ENCODE data around the gene LRP1.
"Not testable (repeated sequence)": the region's sequence is repeated elsewhere in the genome, so short reads cannot be mapped to it uniquely, and the experiment has no call there.

LRP1 gene

DNA sequence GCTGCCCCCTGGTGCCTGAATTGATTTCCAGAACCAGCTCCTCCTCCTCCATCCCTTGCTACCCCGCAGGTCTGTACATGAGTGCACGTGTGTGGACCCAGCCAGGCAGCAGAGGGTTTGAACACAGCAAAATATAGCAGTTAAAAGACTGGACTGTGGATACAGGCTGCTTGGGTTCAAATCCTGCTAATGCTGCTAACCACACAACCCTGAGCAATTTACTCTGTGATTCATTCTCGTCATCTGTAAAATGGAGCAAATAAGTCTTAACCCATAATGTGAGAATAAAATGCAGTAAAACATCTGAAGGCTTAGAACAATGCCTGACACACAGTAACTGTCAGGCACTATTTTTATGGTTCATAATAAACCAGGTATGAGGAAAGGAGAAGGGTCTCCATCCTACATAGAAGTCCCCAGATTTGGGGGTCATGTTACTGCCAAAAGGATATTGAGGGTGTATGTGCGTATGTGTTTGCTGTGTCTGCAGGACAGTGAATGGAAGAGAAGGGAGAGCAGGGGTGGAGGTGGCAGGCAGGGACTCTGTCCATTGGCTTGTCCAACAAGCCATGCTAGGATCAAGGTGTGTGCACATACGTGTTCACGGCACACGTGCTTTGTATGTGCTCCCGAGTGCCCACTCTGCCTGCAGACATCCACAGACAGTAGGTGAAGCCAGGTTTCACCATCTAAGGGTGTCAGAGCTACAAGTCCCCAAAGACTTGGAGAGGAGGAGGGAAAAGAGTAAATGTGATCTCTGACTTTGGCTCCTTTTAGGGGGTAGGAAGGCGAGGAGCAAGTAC lies 15.6 kb upstream of the LRP1 start:
- DNase-seq, result no peak

DNA sequence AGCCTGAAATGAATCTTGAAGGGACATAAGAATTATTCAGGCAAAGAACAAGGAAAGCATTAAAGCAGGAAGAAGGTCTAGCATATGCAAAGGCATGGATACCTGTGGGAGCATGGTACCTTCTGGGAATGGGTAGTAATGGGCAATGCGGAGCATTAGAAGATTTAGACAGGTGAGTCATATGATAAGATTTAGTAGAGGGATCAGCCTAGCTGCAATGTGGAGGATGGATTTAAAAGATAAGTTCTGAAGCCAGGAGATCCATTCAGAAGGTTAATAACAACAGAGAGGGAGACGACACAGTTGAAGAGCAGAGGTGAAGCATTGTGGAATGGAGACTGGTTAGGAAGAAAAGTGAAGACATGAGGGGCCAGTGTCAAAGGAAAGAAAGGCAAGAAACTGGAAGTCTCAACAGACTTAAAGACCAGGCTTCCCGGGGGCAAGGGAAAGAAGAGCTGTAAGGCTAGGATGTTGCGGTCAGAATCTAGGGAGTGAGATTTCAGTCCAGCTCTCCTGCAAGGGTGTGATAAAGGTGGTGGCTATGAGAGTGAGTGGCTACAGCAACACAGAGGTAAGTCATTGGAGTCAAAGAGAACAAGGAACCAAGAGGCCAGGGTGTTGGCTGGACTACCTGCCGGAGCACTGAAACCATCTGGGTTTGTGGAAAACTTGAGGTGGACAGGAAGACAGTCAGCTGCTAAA lies 11.6 kb upstream of the LRP1 start:
- DNase-seq, result no peak

DNA sequence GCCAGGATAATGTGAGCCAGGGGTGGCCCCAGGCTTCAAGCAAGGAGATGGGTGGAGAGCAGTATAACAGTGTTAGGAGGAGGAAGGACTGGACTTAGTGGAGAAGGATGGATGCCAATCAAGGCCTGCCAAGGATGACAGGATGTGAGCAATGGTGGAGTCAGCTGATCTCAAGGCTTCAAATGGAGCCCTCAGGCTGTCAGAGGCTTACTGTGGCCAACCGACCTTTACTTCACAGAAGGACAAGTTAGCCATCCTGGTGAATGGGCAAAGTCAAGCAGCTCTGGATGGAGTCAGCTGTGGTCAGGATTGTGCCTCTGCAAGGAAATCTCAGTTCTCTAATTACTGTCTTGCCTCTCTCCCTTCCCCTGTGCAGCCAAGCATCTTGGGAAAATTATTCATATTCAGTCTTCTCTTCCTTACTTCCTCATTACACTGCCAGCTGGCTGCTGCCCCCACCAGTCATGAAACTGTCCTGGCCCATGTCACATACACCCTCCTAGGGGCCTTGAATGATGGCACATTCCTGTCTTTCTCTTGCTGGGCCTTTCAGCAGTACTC lies 9.5 kb upstream of the LRP1 start:
- DNase-seq, result no peak

DNA sequence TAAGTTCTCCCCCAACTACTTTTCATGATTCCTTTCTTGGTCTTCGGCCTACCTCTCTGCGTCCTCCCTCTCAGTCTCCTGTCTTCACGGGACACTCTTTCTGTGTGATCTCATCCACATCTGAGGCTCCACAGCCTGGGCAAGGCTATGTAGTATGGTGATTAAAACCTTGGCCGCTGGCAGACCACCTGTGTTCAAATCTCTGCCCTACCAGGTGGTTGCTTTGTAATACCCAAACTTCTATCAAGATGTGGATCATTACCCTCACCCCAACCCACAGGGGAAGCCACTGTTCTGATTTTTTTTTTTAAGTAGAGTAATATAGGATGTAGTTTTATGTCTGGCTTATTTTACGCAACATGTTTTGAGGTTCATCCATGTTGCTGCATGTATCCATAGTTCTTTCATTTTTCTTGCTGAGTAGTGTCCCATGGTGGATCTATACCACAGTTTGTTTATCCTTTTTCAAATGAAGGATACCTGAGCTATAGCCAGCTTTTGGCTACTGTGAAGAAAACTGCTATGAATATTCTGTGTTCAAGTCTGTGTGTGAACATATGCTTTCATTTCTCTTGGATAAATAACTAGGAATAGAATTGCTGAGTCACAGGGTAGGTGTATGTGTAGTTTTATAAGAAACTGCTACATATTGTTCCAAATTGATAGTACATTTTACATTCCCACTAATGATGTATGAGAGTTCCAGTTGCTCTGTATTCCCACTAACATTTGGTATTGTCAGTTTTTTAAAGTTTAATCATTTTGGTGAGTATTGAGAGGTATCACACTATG lies 8.8 kb upstream of the LRP1 start:
- no peak for DNase-seq

DNA sequence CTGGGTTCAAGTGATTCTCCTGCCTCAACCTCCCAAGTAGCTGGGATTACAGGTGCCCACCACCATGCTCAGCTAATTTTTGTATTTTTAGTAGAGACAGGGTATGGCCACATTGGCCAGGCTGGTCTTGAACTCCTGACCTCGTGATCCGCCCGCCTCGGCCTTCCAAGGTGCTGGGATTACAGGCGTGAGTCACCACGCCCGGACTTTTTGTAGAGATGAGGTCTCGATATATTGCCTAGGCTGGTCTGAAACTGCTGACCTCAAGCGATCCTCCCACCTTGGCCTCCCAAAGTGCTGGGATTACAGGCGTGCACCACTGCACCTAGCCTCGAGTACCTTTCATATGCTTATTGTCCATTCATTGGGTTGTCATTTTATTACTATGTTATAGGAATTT lies 7.6 kb upstream of the LRP1 start:
- DNase-seq, result not testable (repeated sequence)

DNA sequence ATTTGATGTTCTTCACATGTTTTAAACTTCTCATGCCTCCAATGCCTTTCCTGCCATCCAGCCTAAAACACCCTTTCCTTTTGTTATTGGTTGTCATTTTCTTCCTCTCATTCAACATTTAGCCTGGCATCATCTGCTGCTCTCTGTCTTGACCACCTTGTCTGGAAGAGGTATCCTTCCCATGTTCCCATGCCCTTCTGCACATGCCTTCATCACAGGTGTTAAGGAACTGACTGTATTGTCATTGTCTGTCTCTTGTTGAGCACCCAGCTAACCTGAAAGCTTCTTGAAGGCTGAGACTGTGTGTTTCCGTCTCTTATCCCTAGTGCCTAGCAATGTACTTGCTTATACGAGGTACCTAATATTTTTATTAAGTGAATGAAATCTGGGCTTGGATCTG lies 4.5 kb upstream of the LRP1 start:
- no peak for DNase-seq

DNA sequence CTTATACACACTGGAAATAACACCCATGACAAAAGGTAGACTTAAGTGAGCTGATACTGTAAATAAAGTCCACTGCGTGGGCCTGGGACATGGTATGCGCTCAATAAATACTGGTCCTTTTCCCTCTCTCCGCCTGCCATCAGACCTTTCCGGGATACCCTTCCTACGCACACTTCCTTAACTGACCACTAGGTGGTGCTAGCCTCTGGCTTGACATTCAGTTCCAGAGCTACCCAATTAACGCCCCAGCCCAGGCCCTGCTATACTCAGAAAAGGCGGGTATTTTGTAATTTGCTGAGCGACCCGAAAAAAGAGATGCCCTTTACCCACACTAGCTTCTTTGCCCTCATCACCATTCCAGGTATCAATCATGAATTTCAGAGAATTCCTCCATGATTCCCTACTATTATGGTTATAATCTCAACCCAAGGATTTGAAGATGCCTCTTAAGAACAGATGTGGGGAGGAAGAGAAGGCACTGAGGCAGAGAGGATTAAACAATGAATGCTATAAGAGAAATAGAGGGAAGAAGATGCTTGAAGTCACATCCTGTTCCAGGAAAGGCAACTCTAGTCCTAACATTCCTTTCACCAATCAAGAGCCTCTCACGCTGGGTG lies 3.9 kb upstream of the LRP1 start:
- peak; percentile 87 for DNase-seq

DNA sequence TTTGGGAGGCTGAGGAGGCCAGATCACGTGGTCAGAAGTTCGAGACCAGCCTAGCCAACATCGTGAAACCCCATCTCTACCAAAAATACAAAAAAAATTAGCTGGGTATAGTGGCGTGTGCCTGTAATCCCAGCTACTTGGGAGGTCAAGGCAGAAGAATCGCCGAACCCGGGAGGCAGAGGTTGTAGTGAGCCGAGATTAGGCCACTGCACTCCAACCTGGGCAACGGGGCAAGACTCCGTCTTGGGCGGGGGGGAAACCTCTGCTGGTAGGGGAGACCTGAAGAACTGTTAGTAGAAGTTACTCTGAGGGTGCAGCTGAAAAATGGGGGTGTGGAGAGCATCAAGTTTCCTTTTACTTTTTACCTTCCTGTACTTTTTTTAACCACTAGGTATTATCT lies 2.2 kb upstream of the LRP1 start:
- DNase-seq, result no peak

DNA sequence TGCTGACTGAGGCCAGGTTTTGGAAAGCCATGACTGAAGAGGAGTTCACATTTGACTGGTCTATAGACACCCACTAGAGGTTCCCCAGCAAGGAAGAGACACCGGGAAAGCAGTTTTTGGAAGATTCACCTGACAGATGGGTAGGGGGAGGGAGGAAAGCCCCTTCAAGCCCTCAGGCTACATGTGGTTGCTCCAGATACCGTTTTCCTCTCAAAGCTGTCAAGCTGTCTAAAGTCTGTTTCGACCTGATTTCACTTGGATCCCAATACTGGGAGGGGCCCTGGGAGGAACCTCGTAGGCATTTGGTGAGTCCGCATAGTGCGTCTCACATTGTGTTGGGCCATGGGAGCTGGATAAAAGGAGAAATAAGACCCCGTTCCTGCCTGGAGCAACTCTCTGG lies 1.7 kb upstream of the LRP1 start:
- DNase-seq, result no peak

DNA sequence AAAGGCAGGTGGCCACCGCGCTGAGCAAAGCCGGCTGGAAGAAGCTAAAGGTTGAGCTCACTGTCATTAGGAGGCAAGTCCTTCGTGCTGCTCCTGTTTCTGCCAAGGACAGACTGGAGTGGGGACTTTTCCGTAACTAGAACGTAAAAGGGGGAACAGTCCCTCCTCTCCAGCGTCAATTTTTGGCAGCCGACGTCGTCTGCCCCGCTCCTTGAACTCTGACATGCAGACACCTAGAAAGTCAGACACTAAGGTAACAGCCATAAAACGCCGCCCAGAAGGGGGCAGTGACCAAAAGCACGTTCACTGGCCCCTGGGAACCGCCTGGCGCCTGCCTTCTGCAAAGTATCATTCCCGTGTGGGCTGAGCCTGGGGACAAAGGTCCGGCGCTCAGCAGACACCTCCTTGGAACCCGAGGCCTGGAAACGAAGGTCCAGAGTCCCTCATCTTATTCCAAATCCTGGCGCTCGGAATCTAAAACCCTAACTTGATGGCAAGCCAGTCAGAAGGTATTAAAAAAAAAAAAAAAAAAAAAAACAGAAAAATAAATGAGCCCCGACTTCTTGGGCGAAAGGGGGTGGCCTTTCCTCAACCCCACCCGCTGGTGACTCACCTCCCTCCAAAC lies 1.1 kb upstream of the LRP1 start:
- peak; percentile 26 for DNase-seq

DNA sequence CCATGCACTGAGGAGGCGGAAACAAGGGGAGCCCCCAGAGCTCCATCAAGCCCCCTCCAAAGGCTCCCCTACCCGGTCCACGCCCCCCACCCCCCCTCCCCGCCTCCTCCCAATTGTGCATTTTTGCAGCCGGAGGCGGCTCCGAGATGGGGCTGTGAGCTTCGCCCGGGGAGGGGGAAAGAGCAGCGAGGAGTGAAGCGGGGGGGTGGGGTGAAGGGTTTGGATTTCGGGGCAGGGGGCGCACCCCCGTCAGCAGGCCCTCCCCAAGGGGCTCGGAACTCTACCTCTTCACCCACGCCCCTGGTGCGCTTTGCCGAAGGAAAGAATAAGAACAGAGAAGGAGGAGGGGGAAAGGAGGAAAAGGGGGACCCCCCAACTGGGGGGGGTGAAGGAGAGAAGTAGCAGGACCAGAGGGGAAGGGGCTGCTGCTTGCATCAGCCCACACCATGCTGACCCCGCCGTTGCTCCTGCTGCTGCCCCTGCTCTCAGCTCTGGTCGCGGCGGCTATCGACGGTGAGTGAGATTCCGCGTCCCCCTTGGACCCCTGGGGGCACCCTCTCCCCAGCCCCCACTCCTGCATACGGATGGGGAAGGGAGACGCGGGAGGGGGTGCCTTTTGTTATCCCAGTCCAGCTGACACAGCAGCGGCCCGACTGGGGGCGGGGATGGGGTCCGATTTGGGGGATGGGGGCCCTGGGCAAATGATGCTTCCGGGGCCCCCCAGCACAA lies 400 bp downstream of the LRP1 start:
- DNase-seq, result no peak

DNA sequence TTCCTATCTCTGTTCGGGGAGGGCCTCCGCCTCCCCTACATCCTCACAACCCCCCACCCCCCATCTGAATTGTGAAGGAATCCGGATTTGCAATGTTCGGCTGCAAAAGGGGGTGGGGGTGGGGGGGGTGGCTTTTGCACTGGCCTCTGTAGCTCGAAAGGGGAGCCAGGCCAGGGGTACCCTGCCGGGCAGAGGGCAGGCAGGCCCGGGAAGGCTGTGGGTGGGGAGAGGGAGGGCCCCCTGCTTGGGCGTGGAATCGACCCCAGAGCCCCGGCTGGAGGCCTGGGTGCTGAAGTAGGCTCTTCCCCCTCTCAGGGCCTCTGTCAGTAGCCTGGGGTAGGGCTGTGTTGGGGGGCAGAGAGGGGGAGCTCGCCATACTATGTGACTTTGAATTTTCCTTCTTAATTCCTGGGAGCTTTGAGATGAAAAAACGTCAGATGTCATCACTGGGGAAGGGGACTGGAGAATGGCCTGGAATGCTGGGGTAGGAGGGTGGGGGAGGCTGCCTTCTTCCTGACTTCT lies 1.1 kb downstream of the LRP1 start:
- DNase-seq, result no peak

DNA sequence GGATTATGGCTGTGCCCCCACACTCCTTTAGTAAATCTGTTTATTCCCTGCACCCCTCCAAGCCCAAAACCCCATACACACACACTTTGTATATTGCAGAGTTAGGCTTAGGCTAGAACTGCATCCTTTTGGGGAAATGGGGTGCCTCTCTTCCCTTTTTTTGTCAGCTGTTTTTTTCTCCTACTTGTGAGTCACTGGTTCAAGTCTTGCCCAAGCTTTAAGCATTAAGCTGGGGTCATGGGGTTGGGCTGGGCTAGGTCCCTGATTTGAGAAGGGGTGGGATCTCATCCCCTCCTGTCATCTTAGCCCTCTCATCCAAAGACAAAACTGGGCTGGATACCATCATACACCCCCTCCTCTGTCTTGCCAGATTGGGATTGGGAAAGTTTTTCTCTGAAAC lies 1.6 kb downstream of the LRP1 start:
- DNase-seq, result no peak

DNA sequence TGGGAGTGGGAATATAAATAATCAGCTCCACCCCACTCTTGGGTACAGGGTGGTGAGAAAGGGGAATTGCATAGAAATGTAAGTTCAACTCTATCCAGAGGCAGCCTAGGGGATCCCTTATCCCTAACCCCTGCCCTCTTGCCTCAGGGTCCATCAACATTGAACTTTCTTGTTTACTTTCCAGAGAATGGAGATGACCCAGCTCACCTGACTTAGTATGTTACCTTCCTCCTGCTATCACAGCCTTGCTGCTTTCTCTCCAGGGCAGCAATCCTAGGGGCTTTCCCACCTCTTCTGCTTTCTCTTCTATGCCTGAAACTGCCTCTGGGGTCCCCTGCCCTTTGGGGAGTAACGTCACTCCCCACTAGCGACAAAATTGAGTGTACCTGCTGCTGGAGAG lies 2.7 kb downstream of the LRP1 start:
- no peak for DNase-seq

DNA sequence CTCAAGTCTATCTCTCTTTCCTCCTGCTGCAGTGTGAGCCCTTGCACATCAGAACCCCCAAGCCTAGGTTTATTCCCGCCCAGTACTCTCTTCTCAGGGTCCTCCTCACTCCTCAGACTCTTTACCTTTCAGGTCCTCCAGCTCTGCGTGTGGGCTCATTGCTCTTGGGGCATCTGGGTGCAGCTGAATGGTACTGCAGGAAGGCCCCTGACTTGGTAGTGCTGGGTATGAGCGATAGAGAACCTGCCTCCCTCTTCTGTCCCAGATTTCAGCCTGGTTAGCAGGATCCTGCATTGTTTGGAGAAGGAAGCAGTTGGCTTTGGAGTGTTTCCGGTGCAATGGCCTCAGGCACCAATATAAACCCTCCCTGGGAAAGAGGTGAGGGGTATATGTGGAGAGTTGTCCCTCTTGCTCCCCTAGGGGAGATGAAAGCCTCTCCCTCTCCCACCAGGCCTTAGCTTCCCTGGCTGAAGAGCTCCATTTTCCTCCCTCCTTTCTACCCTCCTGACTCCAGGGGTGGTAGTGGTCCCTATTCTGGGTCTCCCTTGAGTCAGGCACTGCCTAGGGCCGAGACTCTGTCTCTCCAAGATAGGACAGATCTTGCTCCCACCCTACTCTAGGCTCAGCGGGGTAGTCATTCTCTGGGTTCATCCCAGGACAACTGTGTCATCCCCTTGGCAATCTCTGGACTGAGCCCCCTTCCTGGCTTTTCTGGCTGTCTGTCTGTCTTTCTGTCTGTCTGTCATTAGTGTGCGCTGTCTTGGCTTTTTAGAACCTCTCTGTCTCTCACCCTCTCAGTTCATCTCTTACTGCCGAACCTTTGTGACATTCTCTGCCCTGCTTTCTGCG lies 3.8 kb downstream of the LRP1 start:
- DNase-seq, result no peak

DNA sequence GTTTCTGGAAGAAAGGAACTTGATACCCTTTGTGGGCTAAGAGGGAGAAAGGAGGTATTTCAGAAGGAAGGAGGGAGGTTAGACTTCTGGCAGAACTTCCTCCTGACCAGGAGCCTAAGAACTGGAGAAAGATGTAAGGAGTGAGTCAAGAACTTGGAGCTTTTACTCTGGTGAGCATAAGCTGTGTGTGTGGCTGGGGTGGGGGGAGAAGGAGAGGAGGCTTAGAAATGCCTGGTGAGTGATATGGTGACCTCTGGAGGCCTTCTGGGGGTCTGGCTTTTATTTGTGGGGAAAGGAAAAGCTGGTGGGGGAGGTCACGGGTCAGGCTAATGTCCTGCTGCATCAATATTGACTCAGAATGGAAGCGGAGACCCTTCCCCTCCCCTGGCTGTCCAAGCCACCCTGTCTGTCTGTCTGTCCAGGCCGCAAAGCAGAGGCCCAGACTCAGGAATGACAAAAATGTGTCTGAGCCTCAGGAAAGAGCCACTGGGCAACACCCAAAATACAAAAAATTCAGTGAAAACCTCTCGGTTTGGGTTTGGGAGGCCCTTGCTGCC lies 4.8 kb downstream of the LRP1 start:
- no peak for DNase-seq

DNA sequence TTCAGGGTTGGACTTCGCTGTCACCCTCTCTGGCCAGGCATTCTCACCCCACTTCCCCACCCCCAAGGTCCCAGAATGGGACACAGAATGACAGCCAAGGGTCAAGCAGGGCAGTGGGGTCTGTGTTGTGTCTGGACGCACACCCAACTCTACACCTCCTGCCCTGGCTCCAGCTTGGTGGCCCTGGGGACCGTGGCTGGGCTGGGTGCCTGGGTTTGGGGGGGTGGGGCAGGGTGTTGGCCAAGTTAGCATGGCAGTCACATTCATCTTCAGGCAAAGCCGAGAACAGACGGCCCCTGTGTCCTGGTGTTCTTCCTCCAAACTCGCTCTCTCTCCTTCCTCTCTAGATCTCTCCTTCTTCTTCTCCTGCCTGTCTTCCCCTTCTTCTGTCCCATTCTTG lies 5.6 kb downstream of the LRP1 start:
- DNase-seq, result no peak

DNA sequence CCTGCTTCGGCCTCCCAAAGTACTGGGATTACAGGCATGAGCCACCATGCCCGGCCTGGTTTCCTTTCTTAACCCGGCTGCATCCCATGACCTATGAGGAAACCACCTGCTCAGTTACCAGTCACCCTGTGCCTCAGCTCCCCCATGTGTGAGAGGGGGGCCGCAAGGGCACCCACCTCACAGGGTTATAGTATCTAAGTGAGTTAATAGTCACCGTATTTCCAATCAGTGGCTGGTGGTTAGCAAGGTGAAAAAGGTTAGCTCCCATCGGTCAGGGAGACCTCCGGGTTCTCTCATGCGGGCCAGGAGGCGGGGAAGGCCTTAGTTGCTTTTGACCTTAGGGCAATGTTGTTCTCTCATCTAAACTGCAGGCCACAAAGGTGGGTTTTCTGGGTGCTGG lies 6.7 kb downstream of the LRP1 start:
- DNase-seq, result no peak

DNA sequence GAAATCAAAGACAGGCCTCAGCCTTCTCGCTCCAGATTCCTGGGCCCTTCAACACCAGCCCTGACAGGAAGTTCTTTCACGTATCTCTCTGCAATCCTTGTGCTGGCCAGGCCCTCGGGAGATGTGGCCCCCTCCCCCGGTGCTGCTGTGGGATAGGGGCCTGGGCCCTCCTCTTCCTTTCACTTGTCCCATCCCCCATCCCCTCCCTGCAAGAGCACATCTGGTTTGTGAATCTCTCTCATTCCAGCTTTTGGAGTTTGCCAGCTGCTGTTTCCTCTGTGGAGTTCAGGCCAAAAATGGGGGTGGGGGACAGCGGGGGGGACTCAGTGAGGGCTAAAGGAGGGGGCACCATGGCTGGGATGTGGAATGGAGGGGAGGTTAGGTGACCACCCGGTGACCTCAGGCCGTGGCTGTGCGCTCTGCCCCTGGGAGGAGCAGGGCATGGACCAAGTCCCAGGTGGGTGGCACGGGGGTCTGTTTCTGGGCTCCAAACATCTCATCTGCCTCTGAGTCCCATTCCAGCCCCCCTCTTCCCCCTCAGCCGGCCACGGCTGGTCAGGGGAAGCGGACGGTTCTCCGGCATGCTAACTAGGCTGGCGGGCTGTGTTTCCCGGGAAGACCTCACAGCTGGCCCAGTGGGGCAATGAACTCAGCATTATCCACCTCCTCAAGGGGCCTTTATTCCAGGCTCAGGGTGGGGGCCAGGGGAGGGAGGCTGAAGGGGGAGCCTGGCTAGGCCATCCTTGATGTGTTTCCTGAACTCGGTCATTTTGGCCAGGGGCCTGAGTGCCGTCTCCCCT lies 7.4 kb downstream of the LRP1 start:
- no peak for DNase-seq
